GM21786 (cell line): ENCODE measurements around the gene MCM8.
"Not testable (repeated sequence)": the region's sequence is repeated elsewhere in the genome, so short reads cannot be mapped to it uniquely, and the experiment has no call there.

Experiments
- ATAC-seq: cut with Tn5 transposase; IDR thresholded peaks from one replicate; pipeline ENCODE4 v1.9.1; 2021; ENCODE audit not compliant: unreplicated experiment

Gene MCM8

GRCh38 chr20:5999783-6000182 lies 49.3 kb downstream of the MCM8 start:
- no peak for ATAC-seq

GRCh38 chr20:6000871-6001270 lies 50.4 kb downstream of the MCM8 start:
- no peak for ATAC-seq

GRCh38 chr20:6006603-6006949 lies 56.1 kb downstream of the MCM8 start:
- no peak for ATAC-seq

- no peak for ATAC-seq
Measured at GRCh38 chr20:6007094-6007528, 56.7 kb downstream of the MCM8 start.

- ATAC-seq = no peak
Measured at GRCh38 chr20:6007529-6008103, 57.2 kb downstream of the MCM8 start.

- no peak for ATAC-seq
Measured at GRCh38 chr20:6008254-6008653, 57.8 kb downstream of the MCM8 start.

GRCh38 chr20:6012179-6012578 lies 61.7 kb downstream of the MCM8 start:
- ATAC-seq = no peak

- ATAC-seq = no peak
Measured at GRCh38 chr20:6014017-6014416, 63.6 kb downstream of the MCM8 start.

GRCh38 chr20:6014957-6015356 lies 64.5 kb downstream of the MCM8 start:
- no peak for ATAC-seq

GRCh38 chr20:6017467-6017866 lies 67.0 kb downstream of the MCM8 start:
- no peak for ATAC-seq

GRCh38 chr20:6017880-6018279 lies 67.4 kb downstream of the MCM8 start:
- no peak for ATAC-seq

GRCh38 chr20:6024768-6025167 lies 74.3 kb downstream of the MCM8 start:
- ATAC-seq = no peak

GRCh38 chr20:6026051-6026450 lies 75.6 kb downstream of the MCM8 start:
- no peak for ATAC-seq

GRCh38 chr20:6028818-6029217 lies 78.4 kb downstream of the MCM8 start:
- no peak for ATAC-seq

- no peak for ATAC-seq
Measured at GRCh38 chr20:6029538-6029937, 79.1 kb downstream of the MCM8 start.

GRCh38 chr20:6030453-6031080 lies 80.1 kb downstream of the MCM8 start:
- ATAC-seq = no peak

GRCh38 chr20:6032907-6033306 lies 82.5 kb downstream of the MCM8 start:
- ATAC-seq = not testable (repeated sequence)

GRCh38 chr20:6034134-6034969 lies 83.9 kb downstream of the MCM8 start:
- ATAC-seq = no peak

- no peak for ATAC-seq
Measured at GRCh38 chr20:6036213-6036612, 85.8 kb downstream of the MCM8 start.

GRCh38 chr20:6037082-6037481 lies 86.6 kb downstream of the MCM8 start:
- no peak for ATAC-seq

- no peak for ATAC-seq
Measured at GRCh38 chr20:6038256-6038655, 87.8 kb downstream of the MCM8 start.

GRCh38 chr20:6039766-6040165 lies 89.3 kb downstream of the MCM8 start:
- ATAC-seq = no peak
